Tibial nerve (tissue), 4 donors: ENCODE results near the gene SFTPA1. TPM values are rescaled to one million over a fixed set of nuclear protein-coding genes. Genes with fewer than 3 reads are reported as not detected.

Experiments
- total RNA-seq, 4 donors: library from RNA; depleted of rRNA; stranded (reverse); fragments of >200 nt; gene quantifications; one replicate each; pipeline ENCODE4 v1.1.0, GENCODE V29; 2016

The SFTPA1 gene
- total RNA-seq, 4 donors from 2014 or later = not detected

Other genes with a start within 250 kb of the SFTPA1 start
- 100 to 1,000 TPM; 122 to 165 (median 138) TPM for gene ZCCHC24, start 165.3 kb upstream of the SFTPA1 start, total RNA-seq
- under 1 TPM in 1 of 4 donors, not detected in 3; 0.90 TPM for gene EIF5AL1, start 98.4 kb upstream of the SFTPA1 start, total RNA-seq
- gene SFTPA2, start 50.5 kb upstream of the SFTPA1 start, total RNA-seq = 1 to 10 TPM in 1 of 4 donors, under 1 TPM in 2, not detected in 1; 0.44 to 5.7 (median 0.60) TPM
- gene NUTM2B, start 92.3 kb downstream of the SFTPA1 start, total RNA-seq = 1 to 10 TPM in 2 of 4 donors, under 1 TPM in 1, not detected in 1; 0.21 to 2.8 (median 1.4) TPM
- gene NUTM2E, start 215.8 kb downstream of the SFTPA1 start, total RNA-seq = under 1 TPM in 2 of 4 donors, not detected in 2; 0.21 to 0.30 TPM